Loucy (cell line): ENCODE measurements around the gene COMMD7.

Experiments
- H2AFZ ChIP-seq: fragments of 200-600 bp; sonication (generic); 2 replicates; pipeline ENCODE4 v1.6.0; 2016; ENCODE audit warnings: antibody characterized with exemption, mild to moderate bottlenecking, low read length, moderate library complexity
- H3F3A ChIP-seq: fragments of 200-600 bp; 2 replicates; pipeline ENCODE4 v1.6.0; 2016; ENCODE audit warnings: antibody characterized with exemption, low read depth, mild to moderate bottlenecking
- H3K27me3 ChIP-seq: fragments of 200-600 bp; sonication (generic); 2 replicates; pipeline ENCODE4 v1.6.1; 2014; ENCODE audit warnings: low read length, mild to moderate bottlenecking; ENCODE audit not compliant: insufficient read depth, poor library complexity, severe bottlenecking
- H3K36me3 ChIP-seq: fragments of 200-600 bp; sonication (generic); 2 replicates; pipeline ENCODE4 v1.6.1; 2016; ENCODE audit warnings: low read length; ENCODE audit not compliant: insufficient read depth
- H3K4me1 ChIP-seq: fragments of 200-600 bp; sonication (generic); 2 replicates; pipeline ENCODE4 v1.5.1; 2014; ENCODE audit warnings: low read length, mild to moderate bottlenecking; ENCODE audit not compliant: insufficient read depth, poor library complexity, severe bottlenecking
- H3K4me2 ChIP-seq: fragments of 200-600 bp; sonication (generic); 2 replicates; pipeline ENCODE4 v1.6.0; 2014; ENCODE audit warnings: antibody characterized with exemption, low read length, low read depth, mild to moderate bottlenecking; ENCODE audit not compliant: poor library complexity, severe bottlenecking
- H3K4me3 ChIP-seq: fragments of 200-600 bp; sonication (generic); 2 replicates; pipeline ENCODE4 v1.5.1; 2014; ENCODE audit warnings: low read length, mild to moderate bottlenecking, mixed read lengths; ENCODE audit not compliant: poor library complexity, severe bottlenecking
- H3K79me2 ChIP-seq: fragments of 200-600 bp; sonication (generic); 2 replicates; pipeline ENCODE4 v1.6.1; 2014; ENCODE audit warnings: low read length; ENCODE audit not compliant: insufficient read depth
- H3K9ac ChIP-seq: fragments of 200-600 bp; sonication (generic); 2 replicates; pipeline ENCODE4 v1.6.0; 2014; ENCODE audit warnings: mild to moderate bottlenecking, low read depth, low read length, moderate library complexity; ENCODE audit not compliant: poor library complexity, severe bottlenecking
- H3K9me2 ChIP-seq: fragments of 200-600 bp; sonication (generic); replicated peaks from 2 replicates; pipeline ENCODE4 v1.6.1; 2016; ENCODE audit warnings: low read depth, low read length, mixed read lengths
- H3K9me3 ChIP-seq: fragments of 200-600 bp; sonication (generic); 2 replicates; pipeline ENCODE4 v1.6.1; 2014; ENCODE audit warnings: mild to moderate bottlenecking, antibody characterized with exemption, low read length, low read depth; ENCODE audit not compliant: insufficient read depth
- H4K20me1 ChIP-seq: fragments of 200-600 bp; sonication (generic); 2 replicates; pipeline ENCODE4 v1.6.0; 2014; ENCODE audit warnings: antibody characterized with exemption, low read length, mild to moderate bottlenecking; ENCODE audit not compliant: insufficient read depth, poor library complexity, severe bottlenecking
- CTCF ChIP-seq: fragments of 200-600 bp; sonication (generic); conservative IDR thresholded peaks from 2 replicates; pipeline ENCODE4 v1.5.1; 2014; ENCODE audit warnings: mild to moderate bottlenecking, antibody characterized with exemption, low read length
- EZH2phosphoT487 ChIP-seq: fragments of 200-600 bp; IDR thresholded peaks from 2 replicates; pipeline ENCODE4 v1.6.1; 2018; ENCODE audit warnings: antibody characterized with exemption, mild to moderate bottlenecking, moderate library complexity, borderline replicate concordance

COMMD7 gene

GRCh38 chr20:32775336-32775991 lies 32.2 kb upstream of the COMMD7 start:
- H3K36me3 ChIP-seq, result peaks cover 22% of the 10 kb centered on the region; the same call in 1 of the 2 replicates
- no peak overlapping the region for H3K9ac ChIP-seq
- H3K27me3 ChIP-seq, result no peaks in the 10 kb centered on the region
- H3K79me2 ChIP-seq, result peaks cover 100% of the 10 kb centered on the region
- no peak overlapping the region for H2AFZ ChIP-seq
- TF ChIP-seq EZH2phosphoT487 (no peak), CTCF (no peak)
- no peaks in the 10 kb centered on the region for H3K9me2 ChIP-seq
- peaks cover 86% of the 10 kb centered on the region for H4K20me1 ChIP-seq
- H3F3A ChIP-seq, result peaks cover 9% of the 10 kb centered on the region; the same call in 1 of the 2 replicates
- H3K4me3 ChIP-seq, result no peak overlapping the region
- peaks cover 73% of the 10 kb centered on the region for H3K4me1 ChIP-seq
- peak overlapping the region; percentile 66 for H3K4me2 ChIP-seq
- no peaks in the 10 kb centered on the region for H3K9me3 ChIP-seq

GRCh38 chr20:32773855-32774254 lies 30.6 kb upstream of the COMMD7 start:
- Histone ChIP-seq H3K36me3 (peaks cover 7% of the 10 kb centered on the region; the same call in 1 of the 2 replicates), H3K4me2 (peak overlapping the region; percentile 67), H3K4me1 (peaks cover 81% of the 10 kb centered on the region), H3K4me3 (no peak overlapping the region), H3K79me2 (peaks cover 100% of the 10 kb centered on the region), H3K9ac (no peak overlapping the region), H2AFZ (no peak overlapping the region), H3K27me3 (no peaks in the 10 kb centered on the region), H4K20me1 (peaks cover 79% of the 10 kb centered on the region), H3F3A (peaks cover 9% of the 10 kb centered on the region; the same call in 1 of the 2 replicates), H3K9me2 (no peaks in the 10 kb centered on the region), H3K9me3 (no peaks in the 10 kb centered on the region)
- TF ChIP-seq CTCF (no peak), EZH2phosphoT487 (no peak)

GRCh38 chr20:32773223-32773622 lies 30.0 kb upstream of the COMMD7 start:
- H3F3A ChIP-seq, result peaks cover 9% of the 10 kb centered on the region; the same call in 1 of the 2 replicates
- H3K36me3 ChIP-seq, result peaks cover 10% of the 10 kb centered on the region; the same call in 1 of the 2 replicates
- peaks cover 100% of the 10 kb centered on the region for H3K79me2 ChIP-seq
- no peak overlapping the region for H3K9ac ChIP-seq
- peaks cover 80% of the 10 kb centered on the region for H4K20me1 ChIP-seq
- peak overlapping the region; percentile 67 for H3K4me2 ChIP-seq
- H3K4me3 ChIP-seq, result no peak overlapping the region
- H2AFZ ChIP-seq, result no peak overlapping the region
- TF ChIP-seq CTCF (no peak), EZH2phosphoT487 (no peak)
- H3K9me3 ChIP-seq, result no peaks in the 10 kb centered on the region
- H3K4me1 ChIP-seq, result peaks cover 83% of the 10 kb centered on the region
- no peaks in the 10 kb centered on the region for H3K9me2 ChIP-seq
- H3K27me3 ChIP-seq, result no peaks in the 10 kb centered on the region
